Activated CD4-positive, alpha-beta T cell treated with anti-CD3 and anti-CD28 coated beads for 36 hours (primary cell): ENCODE measurements around the gene LNX1. TPM values are rescaled to one million over a fixed set of nuclear protein-coding genes. Genes with fewer than 3 reads are reported as not detected.

ENCODE experiments used
- ATAC-seq: fragments of 200-7000 bp; cut with Tn5 transposase; one replicate; pipeline ENCODE4 v1.10.0; 2021; ENCODE audit warnings: mild to moderate bottlenecking, moderate library complexity
- CTCF ChIA-PET: fragments of 350-600 bp; sonication (Branson Sonifier 250); formaldehyde crosslinking; loops from one replicate; lab custom pipeline; 2021; ENCODE audit warnings: antibody characterized with exemption; lab: Charles Lee
- POLR2A ChIA-PET: fragments of 350-600 bp; sonication (Branson Sonifier 250); formaldehyde crosslinking; loops from one replicate; lab custom pipeline; 2021; ENCODE audit warnings: antibody characterized with exemption, inconsistent platforms; lab: Charles Lee
- DNase-seq: peaks from one replicate; pipeline ENCODE4 v3.0.0-alpha.2; 2020
- H3K27ac Mint-ChIP-seq: one replicate; pipeline ENCODE4 v1.8.0; 2021; ENCODE audit warnings: mixed read lengths
- H3K27me3 Mint-ChIP-seq: one replicate; pipeline ENCODE4 v1.8.0; 2021; ENCODE audit warnings: mixed read lengths
- H3K36me3 Mint-ChIP-seq: one replicate; pipeline ENCODE4 v1.8.0; 2021; ENCODE audit warnings: low read depth, mixed read lengths
- H3K4me1 Mint-ChIP-seq: one replicate; pipeline ENCODE4 v1.8.0; 2021; ENCODE audit warnings: mixed read lengths
- H3K4me3 Mint-ChIP-seq: one replicate; pipeline ENCODE4 v1.8.0; 2021; ENCODE audit warnings: mild to moderate bottlenecking, moderate library complexity, mixed read lengths
- H3K9me3 Mint-ChIP-seq: one replicate; pipeline ENCODE4 v1.8.0; 2021; ENCODE audit warnings: low read depth, mixed read lengths
- intact Hi-C, 2 experiments: fragments of 100-400 bp; cut with DNase I in 1 of 2; cut with micrococcal nuclease in 1 of 2; formaldehyde crosslinking; loops; one replicate each; pipeline versions ENCODE4 v1.14.2 to v1.15.1; 2022 to 2024; cut with DNase I, micrococcal nuclease
- total RNA-seq, 2 experiments: library from RNA; stranded (reverse); gene quantifications; one replicate each; pipeline ENCODE4 v1.2.3, GENCODE V29; 2021

LNX1 gene
- total RNA-seq, 2 experiments from 2014 or later, result not detected

DNA sequence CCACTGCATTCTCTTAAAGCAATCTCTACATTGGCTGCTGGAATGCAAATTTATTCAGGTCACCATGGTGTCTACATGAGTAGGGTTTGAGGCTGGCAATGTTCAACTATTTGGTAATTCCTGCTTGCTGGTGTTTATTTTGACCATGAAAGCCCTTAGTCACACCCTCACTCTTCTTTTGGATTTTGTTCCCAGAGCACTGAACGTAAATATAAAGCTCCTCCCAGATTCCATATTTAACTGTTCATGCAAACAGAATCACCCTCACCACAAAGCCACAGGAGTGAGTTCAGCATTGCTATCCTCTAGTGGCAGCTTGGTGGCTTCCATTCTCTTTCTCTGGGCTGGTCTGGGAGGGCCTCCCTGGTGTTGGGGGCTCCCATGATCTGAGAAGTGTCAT lies 82.8 kb downstream of the LNX1 start:
- peaks cover 9% of the 10 kb centered on the region for H3K27me3 Mint-ChIP-seq

GRCh38 chr4:53507671-53508286 lies 83.5 kb downstream of the LNX1 start:
- intact Hi-C loops, result no loop called here
- ChIA-PET CTCF (interaction anchor here (0.6 kb wide), 1 partner anchor 50 kb away, joined by 3 read pairs; no protein-coding TSS in a partner anchor), POLR2A (no interaction called here)
- no peak for DNase-seq
- H3K4me1 Mint-ChIP-seq, result no peaks in the 10 kb centered on the region
- H3K27me3 Mint-ChIP-seq, result peaks cover 9% of the 10 kb centered on the region
- H3K4me3 Mint-ChIP-seq, result no peak overlapping the region
- no peak overlapping the region for H3K27ac Mint-ChIP-seq
- H3K9me3 Mint-ChIP-seq, result no peaks in the 10 kb centered on the region
- no peak for ATAC-seq
- no peaks in the 10 kb centered on the region for H3K36me3 Mint-ChIP-seq

More for the DNA sequence above, 82.8 kb downstream of the LNX1 start:
- no peak for DNase-seq
- no peak for ATAC-seq
- H3K4me1 Mint-ChIP-seq, result no peaks in the 10 kb centered on the region
- CTCF ChIA-PET, result interaction anchor here (0.7 kb wide), 1 partner anchor 493 kb away, joined by 4 read pairs; no protein-coding TSS in a partner anchor
- no peaks in the 10 kb centered on the region for H3K9me3 Mint-ChIP-seq
- H3K4me3 Mint-ChIP-seq, result no peak overlapping the region
- H3K27ac Mint-ChIP-seq, result no peak overlapping the region
- intact Hi-C loops, result no loop called here
- POLR2A ChIA-PET, result no interaction called here
- H3K36me3 Mint-ChIP-seq, result no peaks in the 10 kb centered on the region

GRCh38 chr4:53507058-53507457 lies 84.2 kb downstream of the LNX1 start:
- POLR2A ChIA-PET, result no interaction called here
- H3K27ac Mint-ChIP-seq, result no peak overlapping the region
- intact Hi-C loops, result no loop called here
- H3K4me3 Mint-ChIP-seq, result no peak overlapping the region
- H3K36me3 Mint-ChIP-seq, result no peaks in the 10 kb centered on the region
- CTCF ChIA-PET, result interaction anchor here (0.6 kb wide), 1 partner anchor 51 kb away, joined by 3 read pairs; no protein-coding TSS in a partner anchor
- H3K9me3 Mint-ChIP-seq, result no peaks in the 10 kb centered on the region
- ATAC-seq (no peak), DNase-seq (no peak)
- peaks cover 9% of the 10 kb centered on the region for H3K27me3 Mint-ChIP-seq
- no peaks in the 10 kb centered on the region for H3K4me1 Mint-ChIP-seq

DNA sequence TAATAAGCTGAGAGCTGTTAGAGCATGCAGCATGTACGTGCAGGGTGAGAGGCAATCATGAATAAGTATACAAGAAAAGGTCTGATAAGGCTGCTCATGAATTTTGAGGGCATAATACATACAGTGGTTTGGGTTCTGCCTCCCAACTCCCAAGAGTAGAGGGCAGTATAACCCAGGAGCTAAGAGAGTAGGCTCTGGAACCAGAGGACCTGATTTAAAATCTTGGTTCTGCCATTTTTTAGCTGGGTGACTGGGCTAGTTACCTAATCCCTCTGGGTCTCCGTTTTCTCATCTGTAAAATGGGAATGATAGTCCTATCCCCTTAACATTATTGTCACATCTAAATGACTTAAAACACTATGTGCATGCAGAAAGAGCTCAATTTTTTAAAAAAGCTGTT lies 85.3 kb downstream of the LNX1 start:
- Mint-ChIP-seq H3K27me3 (peaks cover 8% of the 10 kb centered on the region), H3K9me3 (no peaks in the 10 kb centered on the region), H3K4me1 (no peaks in the 10 kb centered on the region), H3K27ac (no peak overlapping the region), H3K4me3 (no peak overlapping the region), H3K36me3 (no peaks in the 10 kb centered on the region)
- intact Hi-C loops, result no loop called here
- CTCF ChIA-PET, result interaction anchor here (0.5 kb wide), 1 partner anchor 55 kb away, joined by 4 read pairs; no protein-coding TSS in a partner anchor
- POLR2A ChIA-PET, result no interaction called here
- ATAC-seq (no peak), DNase-seq (no peak)

GRCh38 chr4:53502094-53502493 lies 89.2 kb downstream of the LNX1 start:
- ATAC-seq, result no peak
- intact Hi-C loops, result no loop called here
- CTCF ChIA-PET, result interaction anchor here (0.6 kb wide), 1 partner anchor 306 kb away, joined by 3 read pairs; no protein-coding TSS in a partner anchor

DNA sequence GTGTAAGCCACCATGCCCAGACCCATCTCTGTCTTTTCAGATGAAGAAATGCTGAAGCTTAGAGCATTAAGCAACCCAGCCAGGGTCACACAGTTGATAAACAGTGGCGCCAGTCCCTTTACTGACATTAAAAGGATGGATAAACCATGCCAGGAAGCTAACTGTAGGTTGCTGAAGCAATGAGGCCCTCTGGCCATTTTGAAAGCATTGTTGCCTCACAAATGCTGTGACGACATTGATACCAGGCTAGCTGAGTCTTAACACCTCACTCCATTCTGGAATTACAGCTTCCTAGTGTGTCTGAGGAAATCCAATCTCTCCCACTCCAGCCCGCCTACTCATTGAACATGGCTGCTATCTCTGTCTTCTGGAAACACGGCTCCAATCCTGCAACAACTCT lies 89.7 kb downstream of the LNX1 start:
- CTCF ChIA-PET, result interaction anchor here (0.6 kb wide), 1 partner anchor 306 kb away, joined by 3 read pairs; no protein-coding TSS in a partner anchor
- Mint-ChIP-seq H3K4me1 (no peaks in the 10 kb centered on the region), H3K4me3 (no peak overlapping the region), H3K27me3 (peaks cover 4% of the 10 kb centered on the region), H3K9me3 (no peaks in the 10 kb centered on the region), H3K27ac (no peak overlapping the region), H3K36me3 (no peaks in the 10 kb centered on the region)
- intact Hi-C loops, result no loop called here
- POLR2A ChIA-PET, result no interaction called here
- ATAC-seq, result no peak
- DNase-seq, result no peak

More at GRCh38 chr4:53502094-53502493, 89.2 kb downstream of the LNX1 start:
- H3K27ac Mint-ChIP-seq, result no peak overlapping the region
- DNase-seq, result no peak
- H3K36me3 Mint-ChIP-seq, result no peaks in the 10 kb centered on the region
- H3K9me3 Mint-ChIP-seq, result no peaks in the 10 kb centered on the region
- peaks cover 4% of the 10 kb centered on the region for H3K27me3 Mint-ChIP-seq
- no peaks in the 10 kb centered on the region for H3K4me1 Mint-ChIP-seq
- H3K4me3 Mint-ChIP-seq, result no peak overlapping the region
- POLR2A ChIA-PET, result no interaction called here

DNA sequence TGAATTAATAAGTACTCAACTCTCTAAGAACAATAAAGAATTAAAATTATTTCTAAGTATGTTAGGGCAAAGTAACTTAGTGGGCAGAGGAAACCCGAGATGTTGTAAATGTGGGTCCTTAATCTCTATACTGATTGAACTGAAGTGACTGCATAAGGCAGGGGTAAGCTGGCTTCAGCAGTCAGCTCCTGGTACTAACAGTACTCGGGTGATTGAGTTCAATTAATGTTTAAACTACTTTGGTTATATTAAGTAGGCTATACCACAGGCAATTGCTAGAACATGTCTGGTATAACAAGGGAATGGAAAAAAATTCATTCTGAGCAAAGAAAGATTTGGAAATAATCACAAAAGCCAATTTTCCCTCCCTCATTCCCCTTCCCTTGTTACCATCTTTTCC lies 90.7 kb downstream of the LNX1 start:
- no peak for DNase-seq
- intact Hi-C loops, result no loop called here
- no peaks in the 10 kb centered on the region for H3K4me1 Mint-ChIP-seq
- no peak overlapping the region for H3K4me3 Mint-ChIP-seq
- H3K27me3 Mint-ChIP-seq, result peaks cover 4% of the 10 kb centered on the region
- ATAC-seq, result no peak
- no peak overlapping the region for H3K27ac Mint-ChIP-seq
- ChIA-PET CTCF (no interaction called here), POLR2A (no interaction called here)
- H3K36me3 Mint-ChIP-seq, result no peaks in the 10 kb centered on the region
- H3K9me3 Mint-ChIP-seq, result no peaks in the 10 kb centered on the region

DNA sequence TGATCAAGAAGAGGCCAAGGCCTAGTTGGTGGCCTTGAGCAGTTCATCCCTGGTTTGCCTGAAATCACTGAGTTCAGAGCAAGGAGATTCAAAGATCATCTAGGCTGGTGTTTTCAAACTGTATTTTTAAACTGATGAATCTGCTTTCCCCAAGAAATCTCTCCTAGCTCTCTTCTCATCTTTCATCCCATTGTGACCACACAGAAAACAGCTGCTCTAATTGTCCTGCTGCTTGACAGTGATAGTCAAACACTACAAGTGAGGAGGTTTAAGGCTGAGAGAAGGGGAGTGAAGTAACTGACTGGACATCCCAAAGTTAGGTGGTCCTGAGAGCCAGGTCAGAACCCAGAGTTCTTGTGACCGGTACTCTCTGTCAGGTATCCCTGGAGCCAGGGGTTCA lies 91.5 kb downstream of the LNX1 start:
- Mint-ChIP-seq H3K4me3 (no peak overlapping the region), H3K27ac (no peak overlapping the region), H3K27me3 (peaks cover 4% of the 10 kb centered on the region), H3K4me1 (no peaks in the 10 kb centered on the region), H3K36me3 (no peaks in the 10 kb centered on the region), H3K9me3 (no peaks in the 10 kb centered on the region)
- intact Hi-C loops, result no loop called here
- CTCF ChIA-PET, result no interaction called here
- POLR2A ChIA-PET, result no interaction called here
- ATAC-seq (no peak), DNase-seq (no peak)

GRCh38 chr4:53498706-53499105 lies 92.6 kb downstream of the LNX1 start:
- no peaks in the 10 kb centered on the region for H3K4me1 Mint-ChIP-seq
- peaks cover 2% of the 10 kb centered on the region for H3K27me3 Mint-ChIP-seq
- no peak overlapping the region for H3K4me3 Mint-ChIP-seq
- DNase-seq (no peak), ATAC-seq (no peak)
- ChIA-PET CTCF (no interaction called here), POLR2A (no interaction called here)
- H3K9me3 Mint-ChIP-seq, result no peaks in the 10 kb centered on the region
- H3K36me3 Mint-ChIP-seq, result no peaks in the 10 kb centered on the region
- no peak overlapping the region for H3K27ac Mint-ChIP-seq
- intact Hi-C loops, result no loop called here

DNA sequence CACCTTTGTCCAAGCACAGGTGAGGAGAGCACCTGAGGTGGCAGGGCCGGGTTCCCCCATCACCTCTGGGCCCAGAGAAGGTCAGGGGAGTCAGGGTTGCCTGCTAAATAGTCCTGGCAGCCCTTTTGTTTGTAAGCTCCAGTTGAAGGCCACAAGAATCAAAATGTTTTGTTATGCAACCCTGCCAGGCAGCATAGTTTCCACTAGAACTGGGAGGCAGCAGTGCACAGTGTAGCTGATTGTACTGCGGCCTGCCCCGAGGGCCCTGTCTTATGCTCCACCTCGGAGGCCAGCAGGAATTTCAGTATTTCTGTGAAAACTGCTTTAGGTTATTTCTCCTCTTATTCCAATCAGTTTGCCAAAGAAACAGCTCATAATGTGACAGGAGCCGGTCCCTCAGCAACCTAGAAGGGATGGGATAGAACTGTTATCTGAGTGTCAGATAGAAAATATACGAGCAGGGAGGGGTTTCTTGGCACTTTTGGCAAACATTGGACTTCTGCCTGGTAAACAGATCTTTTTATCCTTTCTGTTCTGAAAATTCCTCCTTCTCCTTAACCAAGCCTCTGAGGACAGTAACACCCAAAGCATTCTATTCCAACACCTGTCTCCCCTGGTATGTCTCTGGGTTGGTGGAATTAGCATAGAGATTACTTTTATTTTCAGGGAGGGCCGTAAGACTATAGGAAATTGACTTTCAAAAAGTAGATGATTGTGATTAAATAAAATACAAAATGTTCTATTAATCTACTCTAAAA lies 93.6 kb downstream of the LNX1 start:
- ChIA-PET CTCF (interaction anchor here (0.6 kb wide), 1 partner anchor 761 kb away, joined by 4 read pairs; no protein-coding TSS in a partner anchor), POLR2A (interaction anchor here (0.6 kb wide), 1 partner anchor 780 kb away, joined by 3 read pairs; no protein-coding TSS in a partner anchor)
- Mint-ChIP-seq H3K9me3 (no peaks in the 10 kb centered on the region), H3K4me3 (no peak overlapping the region), H3K27me3 (peaks cover 2% of the 10 kb centered on the region), H3K4me1 (no peaks in the 10 kb centered on the region), H3K36me3 (no peaks in the 10 kb centered on the region), H3K27ac (no peak overlapping the region)
- DNase-seq (no peak), ATAC-seq (no peak)
- intact Hi-C loops, result no loop called here

DNA sequence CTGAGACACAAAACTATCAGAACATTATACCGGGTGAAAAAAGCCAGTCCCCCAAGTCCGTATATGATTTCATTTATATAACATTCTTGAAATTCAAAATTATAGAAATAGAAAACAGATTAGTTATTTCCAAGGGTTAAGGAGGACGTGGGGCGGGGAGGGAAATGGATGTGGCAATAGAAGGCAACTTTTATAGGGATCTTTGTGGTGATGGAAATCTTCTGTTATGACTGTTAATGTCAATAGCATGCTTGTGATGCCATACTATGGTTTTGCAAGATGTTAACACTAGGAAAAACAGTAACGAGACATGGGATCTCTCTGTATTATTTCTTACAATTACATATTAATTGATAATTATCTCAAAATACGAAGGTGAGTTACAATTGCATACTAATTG lies 96.4 kb downstream of the LNX1 start:
- no peaks in the 10 kb centered on the region for H3K9me3 Mint-ChIP-seq
- DNase-seq (no peak), ATAC-seq (no peak)
- no peak overlapping the region for H3K27ac Mint-ChIP-seq
- POLR2A ChIA-PET, result no interaction called here
- H3K27me3 Mint-ChIP-seq, result peaks cover 9% of the 10 kb centered on the region
- CTCF ChIA-PET, result no interaction called here
- no peaks in the 10 kb centered on the region for H3K4me1 Mint-ChIP-seq
- no peak overlapping the region for H3K4me3 Mint-ChIP-seq
- no peaks in the 10 kb centered on the region for H3K36me3 Mint-ChIP-seq
- intact Hi-C loops, result no loop called here
